Subcutaneous abdominal adipose tissue (tissue), 5 donors: ENCODE measurements around the gene STRIP2.
"Not testable (repeated sequence)": the region's sequence is repeated elsewhere in the genome, so short reads cannot be mapped to it uniquely, and the experiment has no call there.

Experiments
- H3K27ac ChIP-seq: one replicate; pipeline ENCODE4 v1.7.0; 2013; ENCODE audit warnings: low read depth, mild to moderate bottlenecking, inconsistent platforms, low read length, moderate library complexity
- H3K27me3 ChIP-seq, 5 donors: one replicate each; pipeline ENCODE4 v1.7.0; 2013; ENCODE audit warnings: low read length in 5 of 5, inconsistent platforms in 1 of 5; ENCODE audit not compliant: control insufficient read depth in 5 of 5, insufficient read depth in 4 of 5
- H3K36me3 ChIP-seq, 5 donors: one replicate each; pipeline ENCODE4 v1.7.0; 2013; ENCODE audit warnings: low read length in 5 of 5; ENCODE audit not compliant: control insufficient read depth in 5 of 5, insufficient read depth in 5 of 5
- H3K4me1 ChIP-seq, 5 donors: one replicate each; pipeline ENCODE4 v1.7.0; 2013; ENCODE audit warnings: low read length in 5 of 5, mild to moderate bottlenecking in 3 of 5, moderate library complexity in 1 of 5; ENCODE audit not compliant: control insufficient read depth in 5 of 5, insufficient read depth in 5 of 5
- H3K4me3 ChIP-seq, 5 donors: one replicate each; pipeline ENCODE4 v1.7.0; 2013; ENCODE audit warnings: low read length in 5 of 5, low read depth in 1 of 5
- H3K9ac ChIP-seq, 5 donors: one replicate each; pipeline ENCODE4 v1.7.0; 2013; ENCODE audit warnings: low read length in 5 of 5, mild to moderate bottlenecking in 4 of 5, moderate library complexity in 3 of 5
- H3K9me3 ChIP-seq, 5 donors: one replicate each; pipeline ENCODE4 v1.7.0; 2013; ENCODE audit warnings: low read length in 5 of 5; ENCODE audit not compliant: control insufficient read depth in 5 of 5
- donor health status: healthy.
- donor health status: healthy.
- donor health status: healthy.
- donor health status: healthy.
- donor health status: healthy.

STRIP2 gene

GRCh38 chr7:129465080-129465479 lies 30.8 kb downstream of the STRIP2 start:
- Histone ChIP-seq H3K4me1 (no peaks in the 10 kb centered on the region), H3K27ac (no peak overlapping the region), H3K36me3 (no peaks in the 10 kb centered on the region), H3K4me3 (no peak overlapping the region), H3K9me3 (no peaks in the 10 kb centered on the region), H3K27me3 (no peaks in the 10 kb centered on the region), H3K9ac (no peak overlapping the region)

GRCh38 chr7:129466796-129467195 lies 32.6 kb downstream of the STRIP2 start:
- Histone ChIP-seq H3K27me3 (no peaks in the 10 kb centered on the region), H3K9ac (no peak overlapping the region), H3K4me1 (no peaks in the 10 kb centered on the region), H3K27ac (no peak overlapping the region), H3K36me3 (no peaks in the 10 kb centered on the region), H3K9me3 (no peaks in the 10 kb centered on the region), H3K4me3 (no peak overlapping the region)

- H3K9me3 ChIP-seq, result no peaks in the 10 kb centered on the region
- H3K9ac ChIP-seq, result no peak overlapping the region
- H3K4me1 ChIP-seq, result no peaks in the 10 kb centered on the region
- no peaks in the 10 kb centered on the region for H3K27me3 ChIP-seq
- H3K36me3 ChIP-seq, result no peaks in the 10 kb centered on the region
- no peak overlapping the region for H3K4me3 ChIP-seq
- no peak overlapping the region for H3K27ac ChIP-seq
These were observed 33.9 kb downstream of the STRIP2 start for GRCh38 chr7:129468087-129468486.

GRCh38 chr7:129468547-129468946 lies 34.3 kb downstream of the STRIP2 start:
- Histone ChIP-seq H3K27me3 (no peaks in the 10 kb centered on the region), H3K27ac (no peak overlapping the region), H3K9ac (no peak overlapping the region), H3K36me3 (no peaks in the 10 kb centered on the region), H3K4me3 (no peak overlapping the region), H3K4me1 (no peaks in the 10 kb centered on the region), H3K9me3 (no peaks in the 10 kb centered on the region)

DNA sequence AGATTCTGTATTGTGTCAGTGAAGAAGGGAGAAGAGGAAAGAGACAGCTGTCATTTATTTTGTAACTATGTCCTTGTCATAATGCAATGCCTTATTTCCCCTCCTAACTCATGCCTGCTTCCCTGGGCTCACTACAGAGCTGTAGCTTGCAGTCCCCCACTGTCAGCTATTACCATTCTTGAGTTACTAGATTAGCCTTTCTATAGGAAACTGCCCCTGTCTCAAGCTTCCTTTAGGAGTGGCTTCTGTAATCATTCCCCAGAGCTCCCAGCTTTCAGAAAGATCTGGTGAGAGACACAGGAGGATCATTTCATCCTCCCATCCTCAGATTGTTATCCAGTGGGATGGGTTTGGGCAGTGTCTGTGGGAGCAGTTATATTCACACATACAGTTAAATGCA lies 35.7 kb downstream of the STRIP2 start:
- Histone ChIP-seq H3K4me1 (no peaks in the 10 kb centered on the region), H3K27ac (no peak overlapping the region), H3K9me3 (no peaks in the 10 kb centered on the region), H3K36me3 (no peaks in the 10 kb centered on the region), H3K9ac (no peak overlapping the region), H3K27me3 (no peaks in the 10 kb centered on the region), H3K4me3 (no peak overlapping the region)

GRCh38 chr7:129470411-129470810 lies 36.2 kb downstream of the STRIP2 start:
- Histone ChIP-seq H3K36me3 (no peaks in the 10 kb centered on the region), H3K9me3 (no peaks in the 10 kb centered on the region), H3K4me3 (no peak overlapping the region), H3K27me3 (no peaks in the 10 kb centered on the region), H3K4me1 (no peaks in the 10 kb centered on the region), H3K27ac (no peak overlapping the region), H3K9ac (no peak overlapping the region)

DNA sequence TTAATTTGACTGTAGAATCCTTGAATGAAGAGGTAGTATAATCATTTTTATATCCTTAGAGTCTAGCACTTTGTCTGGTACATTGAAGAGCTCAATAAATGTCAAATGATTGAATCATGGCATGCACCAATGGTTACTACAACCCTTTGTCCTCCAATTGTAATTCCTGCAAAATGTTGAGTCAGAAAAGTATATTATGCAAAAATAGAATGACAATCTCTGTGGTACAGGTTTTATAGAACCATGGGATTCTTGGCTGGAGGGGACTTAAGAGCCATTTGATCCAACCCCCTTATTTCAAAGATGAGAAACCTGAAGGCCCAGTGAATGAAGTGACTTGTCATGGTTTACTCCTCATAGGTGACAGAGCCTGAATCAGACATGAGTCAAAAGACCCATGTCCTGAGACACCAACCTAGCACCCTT lies 37.2 kb downstream of the STRIP2 start:
- no peaks in the 10 kb centered on the region for H3K4me1 ChIP-seq
- H3K36me3 ChIP-seq, result no peaks in the 10 kb centered on the region
- no peak overlapping the region for H3K9ac ChIP-seq
- H3K27me3 ChIP-seq, result no peaks in the 10 kb centered on the region
- H3K9me3 ChIP-seq, result no peaks in the 10 kb centered on the region
- H3K27ac ChIP-seq, result no peak overlapping the region
- H3K4me3 ChIP-seq, result no peak overlapping the region

GRCh38 chr7:129475931-129476330 lies 41.7 kb downstream of the STRIP2 start:
- H3K9me3 ChIP-seq, H3K36me3 ChIP-seq, H3K9ac ChIP-seq: not testable (repeated sequence)

DNA sequence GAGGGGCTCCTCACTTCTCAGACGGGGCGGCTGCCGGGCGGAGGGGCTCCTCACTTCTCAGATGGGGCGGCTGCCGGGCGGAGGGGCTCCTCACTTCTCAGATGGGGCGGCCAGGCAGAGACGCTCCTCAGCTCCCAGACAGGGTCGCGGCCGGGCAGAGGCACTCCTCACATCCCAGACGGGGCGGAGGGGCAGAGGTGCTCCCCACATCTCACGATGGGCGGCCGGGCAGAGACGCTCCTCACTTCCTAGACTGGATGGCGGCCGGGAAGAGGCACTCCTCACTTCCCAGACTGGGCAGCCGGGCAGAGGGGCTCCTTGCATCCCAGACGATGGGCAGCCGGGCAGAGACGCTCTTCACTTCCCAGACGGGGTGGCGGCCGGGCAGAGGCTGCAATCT lies 42.2 kb downstream of the STRIP2 start:
- H3K36me3 ChIP-seq, H3K27me3 ChIP-seq, H3K9me3 ChIP-seq, H3K4me1 ChIP-seq, H3K27ac ChIP-seq, H3K4me3 ChIP-seq, H3K9ac ChIP-seq: not testable (repeated sequence)

More at GRCh38 chr7:129475931-129476330, 41.7 kb downstream of the STRIP2 start:
- H3K4me3 ChIP-seq, H3K27me3 ChIP-seq, H3K4me1 ChIP-seq, H3K27ac ChIP-seq: not testable (repeated sequence)

DNA sequence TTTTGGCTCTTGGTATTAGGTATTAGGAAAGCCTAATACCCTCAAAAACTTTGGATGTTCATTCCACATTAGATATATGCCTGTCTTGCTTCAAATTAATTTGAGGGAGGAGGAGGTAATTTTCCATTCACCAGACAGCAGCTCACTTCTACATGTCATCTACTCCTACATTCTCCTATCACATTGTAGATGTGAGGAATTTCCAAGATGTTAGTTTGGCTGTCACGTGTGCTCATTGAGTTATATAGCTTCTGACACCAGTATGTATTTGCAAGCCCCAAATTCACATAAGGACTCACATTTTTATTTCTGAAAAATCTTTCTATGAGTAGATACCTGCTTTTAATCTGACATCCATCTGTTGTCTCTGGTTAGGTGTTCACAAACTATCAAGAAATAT lies 45.6 kb downstream of the STRIP2 start:
- no peak overlapping the region for H3K9ac ChIP-seq
- no peak overlapping the region for H3K27ac ChIP-seq
- no peaks in the 10 kb centered on the region for H3K9me3 ChIP-seq
- H3K4me3 ChIP-seq, result no peak overlapping the region
- H3K27me3 ChIP-seq, result no peaks in the 10 kb centered on the region
- no peaks in the 10 kb centered on the region for H3K4me1 ChIP-seq
- no peaks in the 10 kb centered on the region for H3K36me3 ChIP-seq

DNA sequence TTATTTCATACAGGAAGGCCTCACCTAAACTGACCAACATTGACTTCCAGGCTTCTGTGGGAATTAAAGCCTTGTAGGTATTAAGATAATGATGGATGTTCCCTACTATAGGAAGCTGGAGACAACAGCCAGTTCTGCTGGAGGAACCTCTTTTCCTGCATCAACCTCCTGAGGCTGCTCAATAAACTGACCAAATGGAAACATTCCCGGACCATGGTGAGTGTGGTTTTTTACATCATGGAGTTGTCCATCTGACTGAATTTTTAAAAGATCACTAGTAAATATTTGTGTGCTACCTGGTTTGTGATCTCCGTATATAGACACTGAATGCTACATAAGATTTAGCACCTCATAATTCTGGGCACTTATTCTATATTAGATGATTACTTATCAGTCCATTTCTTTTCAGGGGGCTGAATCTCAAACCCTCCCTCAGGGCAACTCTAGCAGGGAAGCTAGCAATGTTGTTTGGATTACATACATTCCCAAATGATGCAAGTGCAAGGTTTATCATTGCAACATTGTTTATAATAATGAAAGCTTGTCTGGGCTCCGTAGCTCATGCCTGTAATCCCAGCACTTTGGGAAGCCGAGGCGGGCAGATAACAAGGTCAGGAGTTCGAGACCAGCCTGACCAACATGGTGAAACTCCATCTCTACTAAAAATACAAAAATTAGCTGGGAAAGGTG lies 46.6 kb downstream of the STRIP2 start:
- H3K27ac ChIP-seq, result no peak overlapping the region
- no peaks in the 10 kb centered on the region for H3K36me3 ChIP-seq
- no peaks in the 10 kb centered on the region for H3K27me3 ChIP-seq
- H3K4me1 ChIP-seq, result no peaks in the 10 kb centered on the region
- H3K9me3 ChIP-seq, result no peaks in the 10 kb centered on the region
- H3K9ac ChIP-seq, result no peak overlapping the region
- no peak overlapping the region for H3K4me3 ChIP-seq
